GM21423 (cell line): ENCODE data around the gene ZNF148.
A peak's percentile ranks its signal among the peaks of the same experiment; 100 is the strongest.

ENCODE experiments used
- ATAC-seq: cut with Tn5 transposase; IDR thresholded peaks from one replicate; pipeline ENCODE4 v1.9.1; 2021; ENCODE audit warnings: mild to moderate bottlenecking, moderate library complexity; ENCODE audit not compliant: unreplicated experiment

The ZNF148 gene

DNA sequence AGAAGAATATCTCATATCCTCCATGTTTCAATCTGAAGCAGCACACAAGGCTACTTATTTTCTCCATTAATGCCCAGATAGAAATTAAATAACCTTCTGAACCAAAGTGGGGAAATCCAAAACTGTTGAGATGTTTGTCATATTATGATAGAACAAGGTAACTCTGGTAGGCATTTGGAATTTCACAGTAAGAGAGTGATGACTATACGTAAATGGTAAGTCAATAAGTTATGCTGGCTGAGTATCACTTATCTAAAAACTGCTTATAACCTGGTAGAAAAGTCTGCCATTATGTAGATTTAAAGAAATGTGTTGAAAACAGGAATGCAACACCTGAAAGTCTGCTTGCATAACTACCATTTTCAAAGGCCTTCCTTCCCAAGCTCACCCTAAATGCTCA lies 145.4 kb downstream of the ZNF148 start:
- no peak for ATAC-seq

DNA sequence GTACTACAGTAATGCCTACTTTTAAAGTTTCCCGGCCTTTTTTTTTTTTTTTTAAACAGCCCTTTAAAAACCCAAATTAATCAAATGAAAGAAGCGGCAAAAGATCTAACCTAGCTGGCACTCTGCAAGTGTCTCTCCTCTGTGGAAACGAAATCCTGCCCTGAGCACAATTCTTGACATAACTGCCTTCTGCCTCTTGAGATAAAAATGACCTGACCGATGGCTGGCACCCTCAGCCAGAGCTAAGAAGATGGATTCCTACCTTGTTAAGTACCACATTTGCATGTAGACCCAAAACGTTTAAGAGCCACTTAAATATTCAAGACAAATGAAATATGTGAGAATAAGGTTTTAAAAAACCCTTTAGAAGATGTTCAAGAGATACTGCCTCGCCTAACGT lies 146.0 kb downstream of the ZNF148 start:
- ATAC-seq, result no peak

DNA sequence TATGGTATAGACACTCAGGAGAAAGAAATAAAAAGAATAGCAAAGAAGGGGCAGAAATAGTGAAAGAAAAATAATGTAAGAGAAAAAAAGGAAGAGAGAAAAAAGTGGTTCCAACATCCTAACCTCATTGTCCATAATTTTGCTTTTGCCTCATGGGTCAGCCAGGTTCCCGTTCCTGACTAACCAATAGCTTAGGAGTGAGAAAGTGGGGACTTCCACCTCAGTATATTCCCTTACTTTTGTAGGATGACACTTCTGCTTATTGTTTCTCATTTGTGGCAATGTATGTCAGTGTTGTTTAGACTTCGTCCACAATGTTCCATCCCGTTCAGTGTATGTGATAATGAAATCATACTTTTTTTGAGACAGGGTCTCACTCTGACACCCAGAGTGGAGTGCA lies 153.3 kb downstream of the ZNF148 start:
- ATAC-seq, result no peak

DNA sequence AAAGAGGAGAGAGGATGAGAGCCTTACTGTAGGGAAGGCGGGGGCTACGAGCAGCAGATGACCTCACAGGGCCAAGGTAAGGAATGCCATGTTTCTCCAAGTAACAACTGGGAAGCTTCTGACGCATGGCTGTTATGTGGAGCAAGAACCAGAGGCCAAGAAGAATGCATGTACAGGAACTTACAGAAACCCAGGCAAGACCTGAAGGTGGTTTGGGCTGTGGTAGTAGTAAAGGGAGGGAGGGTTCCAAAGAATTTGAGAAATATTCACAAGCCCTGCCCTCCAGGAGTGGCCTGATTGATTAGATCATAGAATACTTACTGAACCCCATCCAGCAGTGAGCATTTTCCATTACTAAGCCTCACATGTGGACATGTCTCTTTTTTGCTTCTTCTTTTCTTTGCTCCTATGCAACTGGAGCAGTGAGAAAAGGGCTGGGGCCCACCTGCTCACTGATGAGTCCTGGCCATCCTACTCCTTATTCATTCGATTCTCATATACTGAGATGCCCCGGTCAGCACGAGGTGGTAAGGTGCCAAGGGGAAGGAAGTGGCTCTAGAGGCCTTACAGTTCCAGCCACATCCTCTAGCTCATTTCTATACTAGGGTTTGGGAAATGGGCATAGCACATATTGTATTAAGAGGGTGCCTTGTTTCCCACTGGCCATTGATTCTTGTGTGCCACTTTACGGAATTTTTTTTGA lies 154.2 kb downstream of the ZNF148 start:
- ATAC-seq, result no peak

DNA sequence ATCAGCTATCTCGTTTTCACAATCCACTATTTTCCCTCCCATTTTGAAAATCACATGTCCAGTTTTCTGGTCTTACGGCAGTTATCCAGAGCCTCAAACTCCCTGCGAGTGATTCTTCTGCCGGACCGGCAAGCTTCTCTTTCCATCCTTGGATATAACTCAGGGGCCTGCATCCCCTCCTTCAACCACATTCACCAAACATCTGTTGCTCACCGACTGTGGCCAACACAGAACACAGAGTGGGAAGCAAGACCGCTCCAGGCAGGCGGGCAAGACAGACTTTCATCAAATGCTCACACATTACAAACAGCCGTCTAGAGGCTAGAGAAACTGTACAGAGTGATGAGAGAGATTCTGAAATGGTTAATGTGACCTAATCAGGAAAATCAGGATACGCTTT lies 154.9 kb downstream of the ZNF148 start:
- no peak for ATAC-seq

DNA sequence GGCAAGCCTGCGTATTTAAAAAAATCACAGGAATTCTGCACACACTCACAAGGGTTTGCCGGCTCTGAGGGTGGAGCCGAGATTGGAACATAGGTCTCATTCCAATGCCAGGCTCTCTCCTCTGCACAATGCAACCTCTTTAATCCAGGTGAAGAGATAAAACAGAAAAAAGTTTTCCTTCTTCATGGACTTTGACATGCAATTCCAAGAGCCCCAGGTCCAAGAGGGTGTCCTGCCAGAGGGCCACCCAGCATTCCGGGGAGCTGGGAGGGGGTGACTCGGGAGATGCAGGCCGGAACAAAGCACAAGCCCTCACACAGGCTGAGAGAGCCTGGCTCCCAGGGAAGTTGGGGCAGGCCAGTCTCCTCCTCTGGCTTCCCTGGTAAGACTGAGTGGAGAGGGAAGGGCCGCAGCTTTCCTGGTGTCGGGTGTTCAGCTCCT lies 155.8 kb downstream of the ZNF148 start:
- ATAC-seq, result no peak

DNA sequence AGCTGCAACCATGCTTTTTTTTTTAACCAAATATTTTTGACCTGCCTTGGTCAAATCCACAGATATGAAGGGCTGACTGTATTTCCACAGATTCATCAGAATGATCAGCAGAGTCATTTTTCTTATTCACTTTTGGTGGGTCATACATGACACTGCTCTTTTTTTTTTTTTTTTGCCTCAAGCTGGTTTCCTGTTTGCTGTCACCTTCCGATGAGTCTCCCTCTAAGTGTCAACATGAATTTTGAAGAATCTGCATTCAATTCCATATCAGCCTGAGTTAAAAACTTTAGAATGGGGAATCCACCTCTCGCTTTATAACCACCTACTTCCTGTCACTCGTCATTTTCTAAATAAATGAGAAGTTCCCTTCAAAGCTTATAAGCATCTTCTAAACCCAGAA lies 160.4 kb downstream of the ZNF148 start:
- ATAC-seq, result no peak

DNA sequence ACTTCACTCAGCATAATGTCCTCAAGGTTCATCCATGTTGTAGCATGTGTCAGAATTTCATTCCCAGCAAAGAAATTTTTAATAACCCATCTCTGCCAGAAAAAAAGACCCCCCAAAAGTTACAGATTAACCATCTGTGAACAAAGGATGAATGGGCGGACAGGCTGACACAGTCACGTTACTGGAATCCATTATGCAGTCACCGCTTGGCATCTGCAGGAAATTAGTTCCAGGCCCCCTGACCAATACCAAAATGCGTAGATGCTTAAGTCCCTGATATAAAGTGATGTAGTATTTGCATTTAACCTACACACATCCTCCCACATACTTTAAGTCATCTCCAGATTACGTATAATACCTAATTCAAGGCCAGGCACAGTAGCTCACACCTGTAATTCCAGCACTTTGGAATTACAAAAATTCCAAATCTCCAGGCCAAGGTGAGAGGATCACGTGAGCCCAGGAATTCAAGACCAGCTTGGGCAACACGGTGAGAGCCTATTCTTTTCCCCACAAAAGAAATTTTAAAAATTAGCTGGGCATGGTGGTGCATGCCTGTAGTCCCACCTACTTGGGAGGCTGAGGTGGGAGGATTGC lies 161.1 kb downstream of the ZNF148 start:
- no peak for ATAC-seq

DNA sequence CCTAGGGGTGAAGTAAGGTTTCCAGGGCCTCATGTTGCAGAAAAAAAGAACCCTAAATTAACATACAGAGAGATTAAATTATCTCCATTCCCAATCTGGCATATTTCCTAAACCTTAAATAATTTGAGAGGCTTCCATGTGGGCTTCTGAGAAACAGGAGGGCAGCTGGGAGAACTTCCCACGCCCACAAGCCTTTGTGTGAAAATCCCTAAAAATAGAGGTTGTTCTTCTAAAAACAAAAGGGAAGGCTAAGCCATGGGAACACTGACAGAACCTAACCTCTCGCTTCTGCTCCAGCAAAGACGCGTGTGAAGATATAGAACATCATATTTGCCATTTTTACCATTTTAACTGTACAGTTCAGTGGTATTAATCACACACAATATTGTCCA lies 161.8 kb downstream of the ZNF148 start:
- no peak for ATAC-seq

DNA sequence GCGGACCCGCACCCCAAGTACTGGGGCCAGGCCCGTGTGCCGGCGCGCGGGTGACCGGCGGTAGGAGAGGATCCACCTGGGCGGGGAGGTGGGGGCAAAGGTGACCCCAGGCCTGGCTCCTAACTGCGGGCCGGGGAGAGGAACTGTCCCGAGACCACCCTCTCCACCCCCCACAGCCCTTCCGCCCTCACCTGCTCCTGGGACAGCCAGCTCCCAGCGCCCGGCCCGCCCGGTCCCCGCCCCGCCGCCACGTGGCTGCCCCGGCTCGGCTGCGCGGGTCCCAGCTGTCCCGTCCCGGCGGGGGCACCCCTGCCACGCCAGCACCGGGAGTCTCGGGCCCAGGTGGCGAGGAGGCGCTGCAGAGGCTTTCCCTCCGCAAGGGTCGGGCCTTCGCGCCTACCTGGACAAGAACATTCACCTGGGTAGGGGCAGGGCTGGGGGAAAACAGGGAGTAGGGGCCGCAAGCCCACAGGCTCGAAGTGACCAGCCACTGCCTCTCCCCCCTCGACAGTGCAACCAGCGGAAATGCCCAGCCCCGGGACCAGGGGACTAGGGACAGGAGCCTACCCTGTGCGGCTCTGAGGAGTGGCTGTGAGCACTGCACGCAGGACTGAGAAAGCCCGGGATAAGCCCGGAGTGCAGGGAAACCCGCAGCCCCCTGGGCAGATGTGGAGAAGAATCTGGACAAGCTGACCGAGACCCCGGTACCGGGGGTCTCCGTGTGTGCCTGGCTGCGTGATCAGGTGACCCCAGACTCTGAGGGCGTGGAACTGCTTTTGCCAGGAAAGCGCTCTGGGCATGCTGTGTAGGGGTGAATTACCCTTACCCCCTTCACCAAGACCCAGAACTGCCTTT lies 162.4 kb downstream of the ZNF148 start, which contains the start of gene SLC12A8:
TSS of gene SLC12A8 (minus strand) at position 240 of the 855 bp plus-strand sequence. CDS start 1,399 bp downstream, outside the sequence.
- no peak for ATAC-seq

DNA sequence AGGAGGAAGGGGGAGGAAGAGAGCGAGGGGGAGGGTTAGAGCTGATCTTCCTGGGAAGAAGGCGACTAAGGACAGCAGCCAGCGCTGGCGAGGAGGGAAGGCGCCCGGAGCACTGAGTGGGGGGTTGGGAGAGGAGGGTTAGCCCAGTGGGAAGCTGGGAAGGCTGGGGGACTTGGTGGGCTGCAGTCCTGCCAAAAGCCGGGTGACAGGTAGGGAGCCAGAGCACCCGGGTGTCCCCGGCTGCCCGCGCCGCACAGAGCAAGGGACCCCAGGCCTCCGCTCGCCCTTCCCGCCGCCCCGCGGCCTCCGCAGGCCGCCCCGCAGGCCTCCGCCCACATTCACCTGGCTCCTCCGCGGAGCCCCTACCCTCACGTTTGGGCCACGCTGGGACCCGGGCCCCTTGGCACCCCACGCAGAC lies 163.0 kb downstream of the ZNF148 start:
- ATAC-seq, result no peak

DNA sequence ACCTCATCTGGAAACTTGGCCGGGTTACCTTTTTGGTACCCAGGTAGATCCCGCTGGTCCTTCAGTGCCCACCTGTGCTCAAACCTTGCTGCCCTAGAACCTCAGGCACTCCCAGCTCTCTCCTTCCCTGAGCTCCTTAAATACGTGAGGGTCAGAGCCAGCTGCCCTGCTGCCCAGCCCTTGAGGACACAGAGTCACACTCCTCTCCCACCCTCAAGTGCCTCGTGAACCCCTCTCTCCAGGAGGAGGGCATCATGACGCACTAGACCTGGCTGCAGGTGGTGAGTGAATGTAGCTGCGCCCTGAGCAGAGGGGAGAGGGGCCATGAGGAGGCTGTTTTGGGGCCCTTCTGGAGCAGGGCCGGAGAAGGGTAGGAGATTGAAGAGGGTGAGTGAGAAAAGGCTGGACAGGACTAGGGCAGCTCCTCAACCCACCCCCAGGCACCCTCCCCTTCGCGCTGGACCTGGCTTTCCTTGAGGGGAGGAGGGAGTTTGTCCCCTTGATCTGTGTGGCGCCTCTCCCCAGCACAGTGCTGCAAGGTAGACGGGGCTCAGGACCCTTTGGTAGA lies 163.5 kb downstream of the ZNF148 start:
- ATAC-seq, result no peak

DNA sequence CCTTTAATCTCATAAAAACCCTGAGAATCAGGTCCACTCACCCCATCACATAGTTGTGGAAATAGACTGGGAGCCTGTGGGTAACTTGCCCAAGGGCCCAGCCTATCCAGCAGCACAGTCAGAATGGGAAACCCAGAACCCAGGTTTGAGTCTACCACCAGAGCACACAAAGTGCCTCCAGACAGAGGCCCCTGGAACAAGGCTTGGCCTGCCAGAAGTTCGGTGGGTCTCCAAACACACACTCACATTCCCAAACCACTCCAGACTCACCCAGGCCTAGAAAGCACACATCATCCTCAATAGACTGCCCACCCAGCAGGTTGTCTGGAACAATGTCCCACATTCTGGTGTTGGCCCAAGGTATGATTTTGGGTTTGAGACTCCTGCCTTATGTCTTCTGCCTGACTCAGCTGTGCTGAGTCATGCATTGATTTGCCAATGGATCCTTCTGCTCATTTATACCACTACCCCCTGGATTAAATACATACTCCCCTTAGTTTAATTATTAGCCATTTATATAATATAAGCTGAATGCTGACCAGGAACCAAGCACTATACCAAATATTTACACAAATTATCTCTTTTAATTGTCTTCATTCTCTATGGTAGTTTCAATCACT lies 167.1 kb downstream of the ZNF148 start:
- ATAC-seq, result no peak

DNA sequence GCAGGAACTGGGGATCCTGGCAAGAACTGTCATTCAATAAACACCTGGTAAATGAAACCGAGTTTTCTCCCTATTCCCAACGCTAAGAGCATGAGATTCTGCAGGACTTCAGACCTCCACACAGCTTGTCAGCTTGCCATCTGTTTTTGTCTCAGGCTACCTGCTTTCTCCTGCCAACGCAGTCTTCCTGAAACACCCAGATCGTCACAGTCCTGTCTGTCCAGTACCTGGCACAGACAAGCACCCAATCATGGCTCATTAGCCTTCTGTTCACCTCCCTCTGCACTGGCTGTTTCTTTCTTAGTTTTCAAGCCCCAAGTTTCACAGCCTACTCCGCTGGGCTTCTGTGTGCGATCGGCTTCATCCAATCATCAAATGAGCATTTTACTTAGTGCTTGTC lies 167.6 kb downstream of the ZNF148 start:
- ATAC-seq, result no peak

DNA sequence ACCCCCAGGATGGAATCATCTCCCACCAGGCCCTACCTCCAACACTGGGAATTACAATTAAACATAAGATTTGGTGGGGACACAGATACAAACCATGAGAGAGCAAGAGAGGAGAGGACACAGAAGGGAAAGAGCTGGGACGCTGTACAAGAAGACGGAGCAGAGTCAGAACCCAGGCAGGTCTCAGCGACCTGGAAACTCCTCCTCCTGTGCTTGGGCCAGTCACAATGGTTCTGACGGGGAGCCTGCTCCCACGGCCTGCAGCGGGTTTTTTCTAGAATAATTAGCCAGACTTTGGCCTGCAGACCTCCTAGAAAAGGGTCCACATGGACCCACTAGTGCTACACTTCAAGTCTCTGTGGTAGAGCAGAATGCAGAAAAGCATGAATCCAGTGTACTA lies 168.2 kb downstream of the ZNF148 start:
- ATAC-seq, result no peak

DNA sequence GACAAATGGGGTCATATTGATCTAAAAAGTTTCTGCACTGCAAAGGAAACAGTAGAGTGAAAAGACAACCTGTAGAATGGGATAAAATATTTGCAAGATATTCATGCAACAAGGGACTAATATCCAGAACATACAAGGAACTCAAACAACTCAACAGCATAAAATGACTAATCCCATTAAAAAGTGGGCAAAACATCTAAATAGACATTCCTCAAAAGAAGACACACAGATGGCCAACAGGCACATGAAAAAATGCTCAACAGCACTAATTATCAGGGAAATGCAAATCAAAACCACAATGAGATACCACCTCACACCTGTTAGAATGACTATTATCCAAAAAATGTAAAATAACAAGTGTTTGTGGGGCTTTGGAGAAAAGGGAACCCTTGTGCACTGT lies 171.4 kb downstream of the ZNF148 start:
- ATAC-seq, result no peak

DNA sequence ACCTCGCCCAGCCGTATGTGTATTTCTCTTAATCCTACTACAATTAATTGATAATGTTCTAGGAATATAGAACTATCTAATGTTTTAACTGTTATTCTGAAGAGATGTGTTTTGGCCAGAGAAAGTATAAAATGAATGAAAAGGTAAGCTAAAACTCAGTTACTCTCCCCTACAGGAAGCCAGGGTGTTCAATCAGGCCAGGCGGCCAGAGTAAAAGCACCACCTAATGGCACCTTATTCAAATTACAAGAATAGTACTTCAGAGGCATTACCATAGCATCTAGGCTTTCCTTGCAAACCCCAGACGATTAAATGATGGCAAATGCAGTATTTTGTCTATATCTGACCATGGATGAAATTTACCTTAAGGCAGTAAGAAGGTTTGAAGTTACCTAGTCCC lies 172.9 kb downstream of the ZNF148 start:
- no peak for ATAC-seq

DNA sequence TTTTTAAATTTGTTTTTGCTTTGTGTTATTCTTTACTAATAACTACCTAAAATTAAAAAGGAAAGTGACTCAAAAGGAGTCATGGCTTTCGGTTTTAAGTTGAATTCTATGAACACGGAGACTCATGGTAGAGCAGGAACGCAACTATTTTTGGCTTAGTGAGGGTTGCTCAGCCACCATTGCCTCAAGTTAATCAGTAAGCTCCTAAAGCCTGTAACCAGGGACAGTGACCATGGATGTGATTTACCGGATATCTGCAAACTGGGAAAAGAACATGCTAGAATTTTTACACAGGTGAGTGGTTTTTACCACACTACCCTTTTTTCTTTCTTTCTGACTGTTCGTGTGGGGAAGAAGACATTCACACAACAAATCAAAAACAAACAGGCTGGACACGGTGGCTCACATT lies 174.4 kb downstream of the ZNF148 start:
- ATAC-seq, result peak; percentile 81

DNA sequence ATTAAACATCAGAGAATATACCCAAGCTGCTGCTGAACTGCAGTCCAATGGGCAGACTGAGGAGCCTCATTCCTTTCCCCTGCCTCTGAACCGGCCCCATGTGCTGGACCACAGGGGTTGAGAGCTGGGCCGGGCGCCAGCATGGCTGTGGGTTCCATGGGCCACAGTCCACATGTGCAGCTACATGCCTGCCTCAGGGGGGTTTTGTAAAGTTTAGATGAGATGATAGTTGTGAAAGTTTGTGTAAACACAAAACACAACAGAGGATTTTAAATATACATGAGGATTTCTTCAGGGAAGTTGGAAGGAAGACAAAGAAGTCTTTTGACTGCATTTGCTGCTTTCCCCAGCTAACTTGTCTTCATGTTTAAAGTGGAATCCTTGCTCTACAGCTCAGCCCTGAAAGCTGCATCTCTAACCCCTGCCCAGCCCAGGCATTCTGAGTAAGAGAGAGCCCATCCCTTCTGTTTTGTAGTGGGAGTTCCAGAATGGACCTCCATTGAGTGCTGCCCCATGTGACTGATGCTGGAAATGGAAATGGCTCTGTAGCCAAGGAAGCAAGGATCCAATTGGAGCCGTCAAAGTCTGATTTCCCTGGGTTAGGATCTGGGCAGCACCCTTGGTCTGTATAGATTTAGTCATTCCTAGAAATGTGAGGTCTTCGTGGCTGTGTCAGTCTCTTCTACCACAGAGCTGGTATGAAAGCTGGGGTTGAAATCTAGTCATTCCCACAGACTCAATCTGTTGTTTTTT lies 180.1 kb downstream of the ZNF148 start:
- no peak for ATAC-seq
